Activated CD4-positive, alpha-beta T cell treated with anti-CD3 and anti-CD28 coated beads, Interleukin-2, amount 50 U/mL, for 48 hours (primary cell): ENCODE data around the gene TIMM23.
"Not testable (repeated sequence)": the region's sequence is repeated elsewhere in the genome, so short reads cannot be mapped to it uniquely, and the experiment has no call there.

ENCODE experiments used
- DNase-seq, 2 experiments: peaks; one replicate each; pipeline ENCODE4 v3.0.0-alpha.2; 2020

The TIMM23 gene

GRCh38 chr10:46025406-46025805 is 53.1 kb downstream of the TIMM23 start:
- DNase-seq, result no peak

- DNase-seq, result no peak
These were observed 53.8 kb downstream of the TIMM23 start for GRCh38 chr10:46026106-46026505.

GRCh38 chr10:46028584-46029460 is 56.5 kb downstream of the TIMM23 start:
- DNase-seq, result no peak

GRCh38 chr10:46029461-46030030 is 57.3 kb downstream of the TIMM23 start:
- no peak for DNase-seq

GRCh38 chr10:46030091-46030937 is 58.0 kb downstream of the TIMM23 start, which contains the start of gene NCOA4:
NCOA4 (minus strand) TSS chr10:46030623; CDS start chr10:46016680, 13,943 bp downstream.
- DNase-seq, result peak; percentile 95 to 96

GRCh38 chr10:46031648-46032532 is 59.6 kb downstream of the TIMM23 start:
- no peak for DNase-seq

GRCh38 chr10:46033602-46034011 is 61.3 kb downstream of the TIMM23 start:
- no peak for DNase-seq

- no peak for DNase-seq
These were observed 63.9 kb downstream of the TIMM23 start for GRCh38 chr10:46035923-46036849.

- no peak for DNase-seq
These were observed 65.0 kb downstream of the TIMM23 start for GRCh38 chr10:46037107-46037825.

- no peak for DNase-seq
These were observed 67.7 kb downstream of the TIMM23 start for GRCh38 chr10:46040004-46040403.

GRCh38 chr10:46042527-46042926 is 70.2 kb downstream of the TIMM23 start:
- DNase-seq, result no peak

- DNase-seq, result no peak
These were observed 74.0 kb downstream of the TIMM23 start, which contains the start of gene MSMB for GRCh38 chr10:46046261-46046660. MSMB (minus strand) TSS chr10:46046269; CDS start chr10:46046237, 32 bp downstream.

GRCh38 chr10:46048152-46048551 is 75.9 kb downstream of the TIMM23 start:
- no peak for DNase-seq

- not testable (repeated sequence) for DNase-seq
These were observed 77.2 kb downstream of the TIMM23 start for GRCh38 chr10:46049497-46049831.

- DNase-seq, result no peak
These were observed 78.8 kb downstream of the TIMM23 start for GRCh38 chr10:46050941-46051623.

- no peak for DNase-seq
These were observed 79.9 kb downstream of the TIMM23 start for GRCh38 chr10:46052057-46052790.

- no peak for DNase-seq
These were observed 80.6 kb downstream of the TIMM23 start for GRCh38 chr10:46052791-46053375.
